GM12801 (cell line): ENCODE measurements around the gene DLX6.

Source experiments
- TF ChIP-seq, protein P1 (sequence below): IDR thresholded peaks from one replicate; pipeline ENCODE4 v1.5.1; 2011; ENCODE audit warnings: control low read depth; ENCODE audit not compliant: insufficient read length; ENCODE audit errors: extremely low read depth

DLX6 gene

DNA sequence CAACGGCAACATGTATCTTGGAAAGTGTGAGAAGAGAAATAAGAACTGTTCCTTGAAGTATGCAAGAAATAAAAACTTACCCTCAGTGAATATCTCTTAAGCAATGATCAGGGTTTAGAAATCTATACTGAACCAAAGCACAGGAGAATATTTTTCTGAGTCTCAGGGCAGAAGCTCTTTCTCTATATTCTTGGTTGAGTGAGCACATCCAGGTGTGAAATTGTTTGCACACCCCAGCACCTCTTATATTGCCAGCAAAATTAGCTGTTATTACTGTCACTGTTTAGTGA, 8.4 kb downstream of the DLX6 start:
- TF ChIP-seq, protein P1, sequence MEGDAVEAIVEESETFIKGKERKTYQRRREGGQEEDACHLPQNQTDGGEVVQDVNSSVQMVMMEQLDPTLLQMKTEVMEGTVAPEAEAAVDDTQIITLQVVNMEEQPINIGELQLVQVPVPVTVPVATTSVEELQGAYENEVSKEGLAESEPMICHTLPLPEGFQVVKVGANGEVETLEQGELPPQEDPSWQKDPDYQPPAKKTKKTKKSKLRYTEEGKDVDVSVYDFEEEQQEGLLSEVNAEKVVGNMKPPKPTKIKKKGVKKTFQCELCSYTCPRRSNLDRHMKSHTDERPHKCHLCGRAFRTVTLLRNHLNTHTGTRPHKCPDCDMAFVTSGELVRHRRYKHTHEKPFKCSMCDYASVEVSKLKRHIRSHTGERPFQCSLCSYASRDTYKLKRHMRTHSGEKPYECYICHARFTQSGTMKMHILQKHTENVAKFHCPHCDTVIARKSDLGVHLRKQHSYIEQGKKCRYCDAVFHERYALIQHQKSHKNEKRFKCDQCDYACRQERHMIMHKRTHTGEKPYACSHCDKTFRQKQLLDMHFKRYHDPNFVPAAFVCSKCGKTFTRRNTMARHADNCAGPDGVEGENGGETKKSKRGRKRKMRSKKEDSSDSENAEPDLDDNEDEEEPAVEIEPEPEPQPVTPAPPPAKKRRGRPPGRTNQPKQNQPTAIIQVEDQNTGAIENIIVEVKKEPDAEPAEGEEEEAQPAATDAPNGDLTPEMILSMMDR: no peak

DNA sequence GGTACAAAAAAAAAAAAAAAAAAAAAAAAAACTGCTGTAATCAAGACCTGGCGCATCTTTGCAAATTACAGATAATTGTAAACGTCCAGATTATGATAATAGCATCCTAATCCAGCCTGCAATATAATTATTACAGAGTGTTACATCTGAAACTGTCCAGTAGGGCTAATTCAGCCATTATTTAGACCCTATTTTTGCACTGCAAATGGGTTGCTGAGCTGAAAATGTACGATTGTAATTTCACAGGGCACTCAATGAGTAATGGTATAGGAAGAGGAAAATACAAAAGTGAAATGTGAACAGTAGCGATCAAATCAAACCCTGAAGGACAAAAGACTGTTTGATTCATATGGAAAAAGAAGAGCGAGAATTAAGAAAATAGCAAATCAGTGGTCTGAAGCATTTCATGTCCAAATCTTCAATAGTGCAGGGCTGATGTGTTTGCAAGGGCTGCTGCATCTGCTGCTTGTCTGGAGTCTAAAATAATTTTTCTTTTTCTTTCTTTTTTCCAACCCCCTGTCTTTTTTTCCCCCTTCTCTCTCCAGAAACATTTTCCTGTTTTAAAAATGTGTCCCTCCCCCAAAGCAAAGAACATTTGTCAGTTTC, 8.9 kb downstream of the DLX6 start:
- TF ChIP-seq, protein P1: no peak

- TF ChIP-seq, protein P1: no peak
Observed at GRCh38 chr7:97015279-97015678, 9.9 kb downstream of the DLX6 start.

- TF ChIP-seq, protein P1: no peak
Observed at GRCh38 chr7:97015756-97016380, 10.5 kb downstream of the DLX6 start.

DNA sequence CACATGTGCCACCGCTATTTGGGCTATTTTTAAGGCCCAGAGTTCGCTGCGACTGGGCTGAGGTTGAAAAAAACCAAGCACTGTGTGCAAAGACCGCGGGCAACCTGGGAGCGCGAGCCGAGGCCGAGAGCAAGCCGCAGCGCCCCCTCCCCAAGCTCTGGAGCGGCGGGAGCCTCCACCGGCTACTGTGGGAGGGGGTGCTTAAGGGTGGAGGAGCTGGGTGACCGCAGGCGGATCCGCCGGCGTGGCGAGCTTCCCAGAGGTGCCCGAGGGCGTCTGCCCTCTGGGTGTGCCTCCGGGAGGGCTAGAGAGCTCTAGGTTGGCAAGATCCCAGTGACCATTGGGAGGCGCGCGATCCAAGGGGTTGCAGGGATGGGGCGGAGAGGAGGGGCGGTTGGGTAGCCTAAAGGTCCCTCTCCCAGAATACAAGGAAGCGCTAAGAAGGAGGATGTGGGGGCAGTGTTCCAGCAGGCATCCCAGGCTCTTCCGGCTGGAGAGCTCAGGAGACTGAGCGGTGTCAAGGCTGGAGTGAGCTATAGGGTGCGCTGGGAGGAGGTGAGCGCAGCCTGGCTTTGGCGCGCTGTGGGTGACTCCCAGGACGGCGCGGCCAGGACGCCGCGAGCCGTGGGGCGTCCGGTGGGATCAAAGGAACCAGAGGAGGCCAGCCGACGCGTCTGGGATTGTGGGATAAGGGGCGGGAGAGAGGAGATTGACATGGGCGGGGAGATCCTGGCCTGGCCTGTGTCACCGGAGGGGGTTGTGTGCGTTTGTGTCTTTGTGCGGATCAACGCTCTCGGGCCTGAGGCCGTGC, 11.2 kb downstream of the DLX6 start:
- TF ChIP-seq, protein P1: no peak

DNA sequence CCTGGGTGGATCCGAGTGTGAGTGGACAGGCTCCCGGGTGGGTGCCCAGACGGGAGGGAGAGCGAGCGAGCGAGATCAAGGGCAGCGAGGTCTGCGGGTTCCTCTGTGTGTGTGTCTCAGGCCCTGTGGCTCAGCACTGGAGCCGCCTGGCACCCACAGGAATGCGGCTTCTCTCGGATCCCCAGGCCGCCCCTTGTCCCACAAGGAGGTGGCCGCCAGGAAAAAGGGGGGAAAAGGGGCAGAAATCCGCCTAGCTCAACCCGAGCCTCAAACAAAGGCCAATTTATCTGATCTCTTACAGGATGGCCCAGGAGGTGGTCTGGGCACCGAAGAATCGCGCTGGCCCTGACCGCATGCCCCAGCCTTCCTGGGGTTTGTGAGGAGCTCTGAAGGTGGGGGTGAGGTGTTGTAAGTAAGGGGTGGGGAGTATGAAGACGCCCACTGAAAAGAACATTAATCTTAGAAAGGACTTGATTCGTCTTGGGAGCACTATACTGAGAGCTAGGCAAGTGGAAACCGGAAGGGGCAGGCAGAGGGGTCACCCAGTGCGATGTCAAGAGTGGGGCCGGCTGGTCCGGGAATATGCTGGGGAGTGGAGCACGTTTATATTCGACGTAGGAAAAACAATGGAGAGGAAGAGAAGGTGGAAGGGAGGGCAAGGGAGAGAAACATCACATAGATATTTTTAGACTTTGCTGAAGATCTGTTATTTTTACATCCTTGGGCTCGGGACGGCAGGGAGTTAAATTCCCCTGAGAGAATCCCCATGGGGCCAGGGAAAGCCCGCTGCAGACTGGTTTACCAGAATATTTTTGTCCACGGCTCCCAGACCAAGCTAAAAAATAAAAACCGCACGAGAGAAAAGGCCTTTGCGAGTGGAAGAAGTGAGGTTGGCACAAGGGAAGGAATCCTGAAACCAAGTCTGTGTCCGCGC, 12.1 kb downstream of the DLX6 start:
- TF ChIP-seq, protein P1: no peak

DNA sequence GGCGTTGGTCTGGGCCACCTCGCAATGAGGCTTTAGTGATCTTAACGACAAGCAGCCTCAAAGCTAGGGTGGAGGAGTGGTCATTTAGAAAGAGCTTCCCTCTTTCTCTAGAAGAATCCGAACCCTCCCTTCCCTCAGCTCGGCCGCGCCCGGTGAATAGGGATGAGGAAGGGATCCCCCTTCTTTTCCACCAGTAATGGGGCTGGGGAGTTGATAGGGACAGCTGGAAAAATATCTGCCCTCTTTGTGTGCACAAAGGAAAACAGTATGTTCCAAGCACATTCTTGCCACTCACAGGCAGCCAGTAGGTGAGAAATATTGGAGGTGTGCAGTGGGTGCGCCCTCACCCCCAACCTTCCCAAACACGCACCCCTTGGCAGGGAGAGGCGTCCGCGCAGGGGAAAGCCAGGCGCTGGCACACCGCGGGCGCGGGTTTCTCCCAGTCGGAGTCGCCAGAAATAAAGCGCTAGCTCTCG, 12.8 kb downstream of the DLX6 start:
- TF ChIP-seq, protein P1: no peak
